Measurements from ENCODE around the gene MATCAP1.
A peak's percentile ranks its signal among the peaks of the same experiment; 100 is the strongest.

Gene MATCAP1

GRCh38 chr16:67150833-67151396 lies 32.8 kb downstream of the MATCAP1 start, which contains the start of gene B3GNT9:
Gene B3GNT9 (minus strand): TSS chr16:67150998. CDS start chr16:67150485, 513 bp downstream.
- DNase-seq (ENCODE audit: insufficient read length, low spot score): peak; percentile 85
- TF ChIP-seq SPI1 (IDR thresholded peaks at IDR 0.05; ENCODE audit: low read depth, low read length) (no peak), POLR2AphosphoS5 (IDR thresholded peaks at IDR 0.05; ENCODE audit: low read depth, low read length) (no peak), TAF1 (IDR thresholded peaks at IDR 0.05; ENCODE audit: low read depth, low read length) (no peak), PAX5 (IDR thresholded peaks at IDR 0.05; ENCODE audit: insufficient read depth, low read length, severe bottlenecking) (no peak), POU2F2 (IDR thresholded peaks at IDR 0.05; ENCODE audit: low read depth, low read length) (no peak), POLR2A (IDR thresholded peaks at IDR 0.05; ENCODE audit: low read depth, low read length) (no peak)
- FAIRE-seq: peak; percentile 86

GRCh38 chr16:67150047-67150832 lies 33.5 kb downstream of the MATCAP1 start:
- TF ChIP-seq POLR2AphosphoS5 (IDR thresholded peaks at IDR 0.05; ENCODE audit: low read depth, low read length) (no peak), POLR2A (IDR thresholded peaks at IDR 0.05; ENCODE audit: low read depth, low read length) (no peak), SPI1 (IDR thresholded peaks at IDR 0.05; ENCODE audit: low read depth, low read length) (no peak), PAX5 (IDR thresholded peaks at IDR 0.05; ENCODE audit: insufficient read depth, low read length, severe bottlenecking) (no peak), TAF1 (IDR thresholded peaks at IDR 0.05; ENCODE audit: low read depth, low read length) (no peak), POU2F2 (IDR thresholded peaks at IDR 0.05; ENCODE audit: low read depth, low read length) (no peak)
- FAIRE-seq (peak; percentile 26), DNase-seq (ENCODE audit: insufficient read length, low spot score) (peak; percentile 75)

- FAIRE-seq: no peak
- no peak for TF ChIP-seq PAX5 (IDR thresholded peaks at IDR 0.05; ENCODE audit: insufficient read depth, low read length, severe bottlenecking)
- TF ChIP-seq SPI1 (IDR thresholded peaks at IDR 0.05; ENCODE audit: low read depth, low read length): no peak
- TF ChIP-seq POLR2A (IDR thresholded peaks at IDR 0.05; ENCODE audit: low read depth, low read length): no peak
- no peak for TF ChIP-seq POLR2AphosphoS5 (IDR thresholded peaks at IDR 0.05; ENCODE audit: low read depth, low read length)
- no peak for TF ChIP-seq TAF1 (IDR thresholded peaks at IDR 0.05; ENCODE audit: low read depth, low read length)
- TF ChIP-seq POU2F2 (IDR thresholded peaks at IDR 0.05; ENCODE audit: low read depth, low read length): no peak
- no peak for DNase-seq (ENCODE audit: insufficient read length, low spot score)
These were observed 34.3 kb downstream of the MATCAP1 start for GRCh38 chr16:67149276-67150046.

GRCh38 chr16:67148656-67149275 lies 35.0 kb downstream of the MATCAP1 start:
- TF ChIP-seq TAF1 (IDR thresholded peaks at IDR 0.05; ENCODE audit: low read depth, low read length): no peak
- no peak for TF ChIP-seq POLR2AphosphoS5 (IDR thresholded peaks at IDR 0.05; ENCODE audit: low read depth, low read length)
- TF ChIP-seq POU2F2 (IDR thresholded peaks at IDR 0.05; ENCODE audit: low read depth, low read length): no peak
- TF ChIP-seq POLR2A (IDR thresholded peaks at IDR 0.05; ENCODE audit: low read depth, low read length): no peak
- TF ChIP-seq SPI1 (IDR thresholded peaks at IDR 0.05; ENCODE audit: low read depth, low read length): no peak
- no peak for TF ChIP-seq PAX5 (IDR thresholded peaks at IDR 0.05; ENCODE audit: insufficient read depth, low read length, severe bottlenecking)
- no peak for DNase-seq (ENCODE audit: insufficient read length, low spot score)
- FAIRE-seq: no peak

GRCh38 chr16:67148221-67148620 lies 35.5 kb downstream of the MATCAP1 start:
- FAIRE-seq: no peak
- TF ChIP-seq PAX5 (IDR thresholded peaks at IDR 0.05; ENCODE audit: insufficient read depth, low read length, severe bottlenecking): no peak
- TF ChIP-seq SPI1 (IDR thresholded peaks at IDR 0.05; ENCODE audit: low read depth, low read length): no peak
- TF ChIP-seq POU2F2 (IDR thresholded peaks at IDR 0.05; ENCODE audit: low read depth, low read length): no peak
- TF ChIP-seq TAF1 (IDR thresholded peaks at IDR 0.05; ENCODE audit: low read depth, low read length): no peak
- TF ChIP-seq POLR2AphosphoS5 (IDR thresholded peaks at IDR 0.05; ENCODE audit: low read depth, low read length): no peak
- no peak for TF ChIP-seq POLR2A (IDR thresholded peaks at IDR 0.05; ENCODE audit: low read depth, low read length)
- no peak for DNase-seq (ENCODE audit: insufficient read length, low spot score)

- TF ChIP-seq TAF1 (IDR thresholded peaks at IDR 0.05; ENCODE audit: low read depth, low read length) (no peak), PAX5 (IDR thresholded peaks at IDR 0.05; ENCODE audit: insufficient read depth, low read length, severe bottlenecking) (no peak), POLR2AphosphoS5 (IDR thresholded peaks at IDR 0.05; ENCODE audit: low read depth, low read length) (no peak), POLR2A (IDR thresholded peaks at IDR 0.05; ENCODE audit: low read depth, low read length) (no peak), POU2F2 (IDR thresholded peaks at IDR 0.05; ENCODE audit: low read depth, low read length) (no peak), SPI1 (IDR thresholded peaks at IDR 0.05; ENCODE audit: low read depth, low read length) (no peak)
- DNase-seq (ENCODE audit: insufficient read length, low spot score) (no peak), FAIRE-seq (no peak)
These were observed 36.2 kb downstream of the MATCAP1 start for GRCh38 chr16:67147437-67148140.

GRCh38 chr16:67146523-67147357 lies 37.0 kb downstream of the MATCAP1 start:
- no peak for DNase-seq (ENCODE audit: insufficient read length, low spot score)
- FAIRE-seq: no peak

More at GRCh38 chr16:67146523-67147357, 37.0 kb downstream of the MATCAP1 start:
- TF ChIP-seq POLR2AphosphoS5 (IDR thresholded peaks at IDR 0.05; ENCODE audit: low read depth, low read length) (no peak), SPI1 (IDR thresholded peaks at IDR 0.05; ENCODE audit: low read depth, low read length) (no peak), POLR2A (IDR thresholded peaks at IDR 0.05; ENCODE audit: low read depth, low read length) (no peak), TAF1 (IDR thresholded peaks at IDR 0.05; ENCODE audit: low read depth, low read length) (no peak), PAX5 (IDR thresholded peaks at IDR 0.05; ENCODE audit: insufficient read depth, low read length, severe bottlenecking) (no peak), POU2F2 (IDR thresholded peaks at IDR 0.05; ENCODE audit: low read depth, low read length) (no peak)
